Natural killer cell (primary cell): ENCODE results near the gene ATP5F1B. TPM values are rescaled to one million over a fixed set of nuclear protein-coding genes. Genes with fewer than 3 reads are reported as not detected.
A peak's percentile ranks its signal among the peaks of the same experiment; 100 is the strongest.

Experiments
- ATAC-seq, 3 donors: fragments of 150-1000 bp in 2 of 3; fragments of 200-7000 bp in 1 of 3; cut with Tn5 transposase; 1 replicate in 1 of 3; 2 replicates in 2 of 3; pipeline ENCODE4 v1.10.0; 2021; ENCODE audit warnings: mild to moderate bottlenecking in 2 of 3, moderate library complexity in 2 of 3
- DNase-seq, 2 donors: peaks; one replicate each; pipeline versions ENCODE4 v3.0.0 to v3.0.0-alpha.2; 2013 to 2021; ENCODE audit warnings: mixed read lengths in 1 of 2
- H3K27ac ChIP-seq: one replicate; pipeline ENCODE4 v1.5.1; 2013; ENCODE audit warnings: mild to moderate bottlenecking, low read length
- H3K27me3 ChIP-seq: one replicate; pipeline ENCODE4 v1.6.1; 2013; ENCODE audit warnings: low read length; ENCODE audit not compliant: control insufficient read depth, insufficient read depth
- H3K36me3 ChIP-seq: one replicate; pipeline ENCODE4 v1.6.1; 2013; ENCODE audit warnings: low read length; ENCODE audit not compliant: control insufficient read depth, insufficient read depth
- H3K4me1 ChIP-seq: one replicate; pipeline ENCODE4 v1.6.1; 2013; ENCODE audit warnings: low read length; ENCODE audit not compliant: control insufficient read depth, insufficient read depth
- H3K4me3 ChIP-seq: one replicate; pipeline ENCODE4 v1.5.1; 2013; ENCODE audit warnings: low read length
- H3K9me3 ChIP-seq: one replicate; pipeline ENCODE4 v1.6.1; 2013; ENCODE audit warnings: low read length; ENCODE audit not compliant: control insufficient read depth, insufficient read depth
- H3K27ac Mint-ChIP-seq, 2 donors: one replicate each; pipeline ENCODE4 v1.8.0; 2022; ENCODE audit warnings: mild to moderate bottlenecking in 2 of 2, mixed read lengths in 2 of 2, moderate library complexity in 1 of 2
- H3K27me3 Mint-ChIP-seq, 2 donors: one replicate each; pipeline ENCODE4 v1.8.0; 2022; ENCODE audit warnings: low read depth in 2 of 2, mixed read lengths in 2 of 2
- H3K36me3 Mint-ChIP-seq: one replicate; pipeline ENCODE4 v1.8.0; 2022; ENCODE audit warnings: mixed read lengths
- H3K4me1 Mint-ChIP-seq, 2 donors: one replicate each; pipeline ENCODE4 v1.8.0; 2022; ENCODE audit warnings: mixed read lengths in 2 of 2
- H3K4me3 Mint-ChIP-seq: one replicate; pipeline ENCODE4 v1.8.0; 2022; ENCODE audit warnings: mild to moderate bottlenecking, moderate library complexity, mixed read lengths
- H3K9me3 Mint-ChIP-seq, 2 donors: one replicate each; pipeline ENCODE4 v1.8.0; 2022; ENCODE audit warnings: mixed read lengths in 2 of 2
- WGBS: methylation state at CpG from one replicate; pipeline ENCODE4 v1.1.7; 2013; ENCODE audit warnings: missing lambda C conversion rate; ENCODE audit not compliant: insufficient coverage; 5-methylcytosine and 5-hydroxymethylcytosine counted together
- intact Hi-C: fragments of 100-400 bp; cut with micrococcal nuclease; formaldehyde crosslinking; loops from one replicate; pipeline ENCODE4 v1.14.2; 2022
- total RNA-seq, 4 donors: library from RNA; stranded (reverse); fragments of 120-200 nt in 1 of 4; gene quantifications; one replicate each; pipeline versions ENCODE4 v1.2.3 to v1.2.4, GENCODE V29; 2013 to 2022
- TF ChIP-seq, protein P1 (sequence below): fragments of 200-600 bp; IDR thresholded peaks from one replicate; pipeline ENCODE4 v1.8.0; 2022; ENCODE audit warnings: antibody characterized with exemption

ATP5F1B gene
- total RNA-seq, 3 donors from 2014 or later (not counting 1 experiment from before 2014, with no cell fraction given), result 335 to 378 (median 342) TPM

DNA sequence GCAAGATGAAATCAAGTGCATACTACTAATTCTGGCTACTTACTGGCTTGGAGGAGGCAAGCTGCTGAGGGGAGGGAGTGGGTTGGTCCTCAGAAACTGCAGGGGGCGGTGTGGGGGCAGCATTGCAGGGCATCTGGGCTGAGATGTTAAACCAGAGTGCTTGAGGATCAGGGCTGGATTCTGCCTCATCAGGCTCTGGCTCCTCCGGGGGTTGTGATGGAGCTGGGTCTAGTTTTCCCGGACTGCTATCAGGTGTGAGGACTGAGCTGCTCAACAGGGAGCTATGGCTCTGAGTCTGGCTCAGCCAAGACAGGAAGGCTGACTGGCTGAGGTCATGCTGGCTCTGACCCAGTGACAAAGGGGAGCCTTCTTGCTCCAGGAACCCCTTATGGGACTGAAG is 44.3 kb downstream of the ATP5F1B start:
- Histone ChIP-seq H3K4me3 (no peak overlapping the region), H3K9me3 (no peaks in the 10 kb centered on the region), H3K27ac (no peak overlapping the region), H3K4me1 (no peaks in the 10 kb centered on the region), H3K36me3 (peaks cover 94% of the 10 kb centered on the region), H3K27me3 (no peaks in the 10 kb centered on the region)
- Mint-ChIP-seq H3K27me3 (no peaks in the 10 kb centered on the region), H3K27ac (peak overlapping the region in 1 of 2 donors; percentile 50), H3K4me3 (no peak overlapping the region), H3K9me3 (no peaks in the 10 kb centered on the region), H3K36me3 (peaks cover 29% of the 10 kb centered on the region), H3K4me1 (peaks cover 0 to 16% of the 10 kb centered on the region in 2 donors)
- WGBS, result 90% methylated on average over 3 of the region's 3 CpGs
- peak in 1 of 2 donors; percentile 56 for DNase-seq
- TF ChIP-seq, protein P1, sequence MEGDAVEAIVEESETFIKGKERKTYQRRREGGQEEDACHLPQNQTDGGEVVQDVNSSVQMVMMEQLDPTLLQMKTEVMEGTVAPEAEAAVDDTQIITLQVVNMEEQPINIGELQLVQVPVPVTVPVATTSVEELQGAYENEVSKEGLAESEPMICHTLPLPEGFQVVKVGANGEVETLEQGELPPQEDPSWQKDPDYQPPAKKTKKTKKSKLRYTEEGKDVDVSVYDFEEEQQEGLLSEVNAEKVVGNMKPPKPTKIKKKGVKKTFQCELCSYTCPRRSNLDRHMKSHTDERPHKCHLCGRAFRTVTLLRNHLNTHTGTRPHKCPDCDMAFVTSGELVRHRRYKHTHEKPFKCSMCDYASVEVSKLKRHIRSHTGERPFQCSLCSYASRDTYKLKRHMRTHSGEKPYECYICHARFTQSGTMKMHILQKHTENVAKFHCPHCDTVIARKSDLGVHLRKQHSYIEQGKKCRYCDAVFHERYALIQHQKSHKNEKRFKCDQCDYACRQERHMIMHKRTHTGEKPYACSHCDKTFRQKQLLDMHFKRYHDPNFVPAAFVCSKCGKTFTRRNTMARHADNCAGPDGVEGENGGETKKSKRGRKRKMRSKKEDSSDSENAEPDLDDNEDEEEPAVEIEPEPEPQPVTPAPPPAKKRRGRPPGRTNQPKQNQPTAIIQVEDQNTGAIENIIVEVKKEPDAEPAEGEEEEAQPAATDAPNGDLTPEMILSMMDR, result no peak
- intact Hi-C loops, result loop anchor here (5.0 kb wide), 1 partner anchor 36 kb away; no protein-coding TSS in a partner anchor
- ATAC-seq, result peak in 2 of 3 donors; percentile 42 to 66

DNA sequence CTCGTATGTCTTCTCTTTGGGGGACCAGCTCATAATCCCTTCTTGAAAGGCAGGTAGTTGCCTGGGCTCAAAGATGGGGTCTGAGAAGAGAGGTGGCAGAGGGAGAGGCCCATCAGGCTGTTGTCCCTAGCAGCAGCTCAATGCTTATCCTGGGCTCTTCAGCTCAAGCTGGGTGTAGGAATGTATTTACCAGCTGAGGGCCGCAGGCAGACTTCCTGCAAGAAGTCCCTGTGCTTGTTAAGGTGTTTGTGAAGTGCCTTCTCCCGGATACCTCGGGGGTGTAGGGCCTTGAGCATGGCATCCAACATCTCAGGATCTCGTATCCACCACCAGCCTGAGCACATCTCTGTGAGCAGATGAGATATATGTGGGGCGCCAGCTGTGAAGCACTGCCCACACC is 45.0 kb downstream of the ATP5F1B start:
- H3K27me3 Mint-ChIP-seq, result no peaks in the 10 kb centered on the region
- Histone ChIP-seq H3K9me3 (no peaks in the 10 kb centered on the region), H3K4me1 (no peaks in the 10 kb centered on the region), H3K4me3 (no peak overlapping the region), H3K27me3 (no peaks in the 10 kb centered on the region), H3K36me3 (peaks cover 86% of the 10 kb centered on the region), H3K27ac (no peak overlapping the region)
- intact Hi-C loops, result loop anchor here (5.0 kb wide), 1 partner anchor 37 kb away; no protein-coding TSS in a partner anchor
- peaks cover 0 to 11% of the 10 kb centered on the region in 2 donors for H3K4me1 Mint-ChIP-seq
- no peak for ATAC-seq
- TF ChIP-seq, protein P1, result no peak
- H3K4me3 Mint-ChIP-seq, result no peak overlapping the region
- H3K27ac Mint-ChIP-seq, result peak overlapping the region; percentile 50 to 69
- DNase-seq, result no peak
- no peaks in the 10 kb centered on the region for H3K9me3 Mint-ChIP-seq
- H3K36me3 Mint-ChIP-seq, result peaks cover 24% of the 10 kb centered on the region
- WGBS, result 96% methylated on average over 6 of the region's 6 CpGs

DNA sequence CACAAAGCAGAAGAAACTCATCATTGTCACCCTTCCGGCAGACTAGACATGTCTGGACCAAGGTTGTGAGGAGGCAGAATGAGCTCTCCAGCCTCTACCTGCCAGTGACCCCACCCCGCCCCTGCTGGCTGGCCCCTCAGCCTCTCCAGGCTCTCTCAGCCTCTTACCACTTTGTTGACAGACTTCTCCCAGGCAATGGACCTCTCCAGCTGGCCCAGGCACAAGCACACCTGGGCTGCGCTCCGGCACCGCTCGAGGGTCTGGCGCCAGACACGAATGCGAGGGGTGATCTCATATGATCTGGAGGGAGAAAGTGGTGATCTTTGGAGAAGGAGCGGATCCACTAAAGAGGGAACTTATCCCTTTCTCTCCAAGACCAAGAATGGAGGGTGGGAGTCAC is 46.0 kb downstream of the ATP5F1B start:
- Mint-ChIP-seq H3K4me3 (no peak overlapping the region), H3K27me3 (no peaks in the 10 kb centered on the region), H3K36me3 (peaks cover 24% of the 10 kb centered on the region), H3K9me3 (no peaks in the 10 kb centered on the region), H3K4me1 (peaks cover 0 to 11% of the 10 kb centered on the region in 2 donors), H3K27ac (peak overlapping the region in 1 of 2 donors; percentile 11)
- intact Hi-C loops, result loop anchor here (5.0 kb wide), 1 partner anchor 38 kb away; no protein-coding TSS in a partner anchor
- ATAC-seq, result no peak
- DNase-seq, result no peak
- H3K27me3 ChIP-seq, result no peaks in the 10 kb centered on the region
- 95% methylated on average over 10 of the region's 10 CpGs for WGBS
- no peak overlapping the region for H3K27ac ChIP-seq
- H3K36me3 ChIP-seq, result peaks cover 79% of the 10 kb centered on the region
- no peaks in the 10 kb centered on the region for H3K9me3 ChIP-seq
- H3K4me1 ChIP-seq, result no peaks in the 10 kb centered on the region
- no peak overlapping the region for H3K4me3 ChIP-seq
- TF ChIP-seq, protein P1, result no peak

DNA sequence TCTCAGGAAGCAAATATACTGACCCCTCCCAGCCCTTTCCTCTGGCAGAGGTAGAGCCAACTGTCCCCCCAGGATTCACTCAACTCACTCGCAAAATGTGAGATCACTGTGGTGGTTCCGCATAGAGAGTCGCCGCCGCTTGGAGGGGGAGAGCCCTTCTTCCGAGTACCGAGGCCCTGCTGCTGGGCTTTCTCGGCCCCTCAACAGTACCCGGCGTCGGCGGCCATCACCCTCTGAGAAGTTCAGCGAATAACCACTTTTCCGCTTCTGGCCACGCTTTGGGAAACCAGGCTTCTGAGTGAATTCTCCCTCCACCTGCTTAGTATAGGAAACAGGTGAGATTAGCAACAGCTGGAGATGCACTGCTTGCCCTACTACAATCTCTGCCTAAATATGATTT is 46.7 kb downstream of the ATP5F1B start:
- intact Hi-C loops, result no loop called here
- no peak for ATAC-seq

More for the DNA sequence above, 46.7 kb downstream of the ATP5F1B start:
- Histone ChIP-seq H3K4me1 (no peaks in the 10 kb centered on the region), H3K27ac (no peak overlapping the region), H3K4me3 (no peak overlapping the region), H3K27me3 (no peaks in the 10 kb centered on the region), H3K9me3 (no peaks in the 10 kb centered on the region), H3K36me3 (peaks cover 72% of the 10 kb centered on the region)
- DNase-seq, result no peak
- H3K4me3 Mint-ChIP-seq, result no peak overlapping the region
- no peaks in the 10 kb centered on the region for H3K27me3 Mint-ChIP-seq
- H3K9me3 Mint-ChIP-seq, result no peaks in the 10 kb centered on the region
- TF ChIP-seq, protein P1, result no peak
- H3K4me1 Mint-ChIP-seq, result peaks cover 0 to 12% of the 10 kb centered on the region in 2 donors
- peaks cover 19% of the 10 kb centered on the region for H3K36me3 Mint-ChIP-seq
- WGBS, result over 99% methylated on average over 15 of the region's 15 CpGs
- H3K27ac Mint-ChIP-seq, result no peak overlapping the region
